Activated CD4-positive, CD25-positive, alpha-beta regulatory T cell (primary cell): Measurements from ENCODE around the gene TTLL8.
"Not testable (repeated sequence)": the region's sequence is repeated elsewhere in the genome, so short reads cannot be mapped to it uniquely, and the experiment has no call there.

Source experiments
- DNase-seq, 4 experiments: peaks; one replicate each; lab custom pipeline; 2025; lab: John Stamatoyannopoulos, UW

Gene TTLL8

DNA sequence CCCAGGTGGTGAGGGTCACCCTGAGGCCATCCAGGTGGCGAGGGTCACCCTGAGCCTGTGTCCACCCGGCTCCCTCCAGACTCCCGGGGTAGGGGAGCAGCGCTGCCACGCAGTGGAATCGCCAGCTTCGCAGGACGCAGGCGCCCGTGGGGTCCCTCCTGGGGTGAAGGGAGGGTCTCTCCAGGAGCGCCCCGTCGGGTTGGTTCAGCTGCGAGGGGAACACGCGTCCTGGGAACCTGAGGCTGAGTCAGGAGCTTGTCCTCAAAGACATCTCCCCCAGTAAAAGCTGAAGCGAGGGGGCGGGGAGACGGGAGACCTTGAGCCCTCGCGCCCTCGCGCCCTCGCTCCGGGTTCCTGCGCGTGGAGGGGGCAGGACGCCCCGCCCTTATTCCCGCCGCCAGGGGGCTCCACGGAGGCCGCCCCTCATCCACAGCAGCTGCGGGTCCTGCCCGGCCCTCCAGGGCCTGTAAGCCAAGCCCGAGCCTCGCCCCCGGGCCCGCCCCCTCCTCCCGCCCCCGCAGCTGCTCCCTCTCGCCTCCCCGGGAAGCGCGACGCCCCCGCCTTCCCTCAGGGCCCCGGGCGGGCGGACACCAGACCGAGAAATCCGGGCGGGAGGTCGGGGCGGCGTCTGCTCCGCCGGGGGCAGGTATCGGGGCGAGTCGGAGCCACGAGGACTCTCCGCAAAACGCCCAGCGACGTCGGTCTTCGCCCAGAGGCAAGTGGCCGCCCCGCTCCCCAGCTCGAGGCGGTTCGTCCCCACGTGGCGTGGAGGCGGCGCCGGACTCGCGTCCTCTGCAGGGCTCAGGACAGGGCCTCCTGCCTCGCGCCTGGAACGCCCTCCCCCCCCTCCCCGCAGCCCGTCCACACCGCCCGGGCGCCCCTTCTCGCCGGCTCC lies 74.7 kb downstream of the TTLL8 start:
- DNase-seq, result no peak

DNA sequence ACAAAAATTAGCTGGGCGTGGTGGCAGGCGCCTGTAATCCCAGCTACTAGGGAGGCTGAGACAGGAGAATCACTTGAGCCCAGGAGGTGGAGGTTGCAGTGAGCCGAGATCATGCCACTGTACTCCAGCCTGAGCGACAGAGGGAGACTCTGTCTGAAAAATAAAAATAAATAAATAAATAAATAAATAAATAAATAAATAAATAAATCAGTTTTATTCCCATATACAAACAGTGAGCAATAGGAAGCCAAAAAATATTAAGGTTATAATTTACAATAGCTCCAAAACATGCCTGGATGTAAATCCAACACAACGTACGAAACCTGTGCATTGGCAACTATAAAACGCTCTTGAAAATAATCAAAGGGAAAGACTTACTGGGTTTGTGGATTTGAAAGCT lies 76.3 kb downstream of the TTLL8 start:
- not testable (repeated sequence) for DNase-seq

DNA sequence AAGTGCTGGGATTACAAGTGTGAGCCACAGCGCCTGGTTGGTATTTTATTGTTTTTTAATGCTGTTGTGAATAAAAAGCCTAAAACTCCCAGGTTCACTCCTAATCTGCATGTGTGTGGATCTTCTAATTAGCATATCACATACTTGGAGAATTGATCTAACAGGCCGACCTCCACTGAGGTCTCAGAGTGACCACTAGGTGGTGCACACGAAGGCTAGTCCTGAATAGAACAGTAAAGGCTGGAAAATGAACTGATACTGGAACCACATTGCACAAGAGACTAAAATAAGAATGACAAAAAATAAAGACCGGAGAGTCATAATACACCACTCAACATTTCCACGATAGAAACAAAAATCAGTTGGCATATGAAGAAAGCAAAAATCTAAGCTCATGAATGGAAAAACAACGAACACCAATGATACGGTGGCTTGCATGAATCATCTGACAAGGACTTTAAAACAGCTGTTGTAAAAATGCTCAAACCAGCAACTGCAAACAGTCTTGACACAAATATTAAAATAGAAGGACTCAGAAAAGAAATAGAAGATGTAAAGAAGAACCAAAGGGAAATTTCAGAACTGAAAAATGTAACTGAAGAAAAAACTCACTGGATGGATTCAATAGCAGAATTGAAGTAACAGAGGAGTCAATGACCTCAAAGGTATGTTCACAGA lies 78.4 kb downstream of the TTLL8 start:
- no peak for DNase-seq

DNA sequence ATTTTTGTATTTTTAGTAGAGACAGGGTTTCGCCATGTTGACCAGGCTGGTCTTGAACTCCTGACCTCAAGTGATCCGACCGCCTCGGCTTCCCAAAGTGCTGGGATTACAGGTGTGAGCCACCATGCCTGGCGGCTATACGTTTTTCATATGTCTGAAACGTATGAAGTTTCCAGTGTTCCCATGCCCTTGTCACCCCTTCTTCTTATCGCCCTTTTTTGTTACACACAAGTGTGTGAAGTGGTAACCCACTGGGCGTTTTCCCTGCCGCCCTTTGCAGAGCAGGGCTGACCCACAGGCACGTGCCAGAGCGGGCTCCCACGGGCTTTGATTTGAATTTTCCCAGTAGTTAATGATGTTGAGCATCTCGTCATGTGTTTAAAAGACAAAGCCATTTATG lies 80.5 kb downstream of the TTLL8 start:
- DNase-seq, result no peak

DNA sequence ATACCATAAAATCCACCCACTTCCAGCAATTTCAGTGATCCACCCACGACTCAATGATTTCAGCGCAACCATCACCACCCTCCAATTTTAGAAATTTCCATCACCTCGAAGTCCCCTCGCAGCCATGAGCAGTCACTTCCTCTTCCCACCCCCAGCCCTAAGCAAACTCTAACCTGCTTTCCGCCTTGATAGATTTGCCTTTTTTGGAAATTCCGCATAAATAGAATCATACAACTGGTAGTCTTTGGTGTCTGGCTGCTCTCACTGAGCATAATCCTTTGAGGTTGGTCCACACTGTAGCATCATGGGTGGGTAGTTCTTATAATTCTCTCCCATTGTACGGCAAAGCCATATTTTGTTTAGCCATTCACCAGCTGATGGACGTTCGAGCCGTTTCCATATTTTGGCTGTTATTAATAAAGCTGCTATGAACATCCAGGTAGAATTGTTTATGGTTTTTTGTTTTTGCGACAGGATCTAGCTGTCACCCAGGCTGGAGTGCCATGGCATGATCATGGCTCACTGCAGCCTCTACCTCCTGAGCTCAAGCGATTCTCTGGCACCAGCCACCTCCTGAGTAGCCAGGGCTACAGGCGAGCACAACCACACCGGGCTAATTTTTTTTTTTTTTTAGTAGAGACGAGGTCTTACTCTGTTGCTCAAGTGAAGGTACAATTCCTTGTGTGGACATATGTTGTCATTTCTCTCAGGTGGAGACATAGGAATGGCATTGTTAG lies 81.5 kb downstream of the TTLL8 start:
- DNase-seq, result no peak

DNA sequence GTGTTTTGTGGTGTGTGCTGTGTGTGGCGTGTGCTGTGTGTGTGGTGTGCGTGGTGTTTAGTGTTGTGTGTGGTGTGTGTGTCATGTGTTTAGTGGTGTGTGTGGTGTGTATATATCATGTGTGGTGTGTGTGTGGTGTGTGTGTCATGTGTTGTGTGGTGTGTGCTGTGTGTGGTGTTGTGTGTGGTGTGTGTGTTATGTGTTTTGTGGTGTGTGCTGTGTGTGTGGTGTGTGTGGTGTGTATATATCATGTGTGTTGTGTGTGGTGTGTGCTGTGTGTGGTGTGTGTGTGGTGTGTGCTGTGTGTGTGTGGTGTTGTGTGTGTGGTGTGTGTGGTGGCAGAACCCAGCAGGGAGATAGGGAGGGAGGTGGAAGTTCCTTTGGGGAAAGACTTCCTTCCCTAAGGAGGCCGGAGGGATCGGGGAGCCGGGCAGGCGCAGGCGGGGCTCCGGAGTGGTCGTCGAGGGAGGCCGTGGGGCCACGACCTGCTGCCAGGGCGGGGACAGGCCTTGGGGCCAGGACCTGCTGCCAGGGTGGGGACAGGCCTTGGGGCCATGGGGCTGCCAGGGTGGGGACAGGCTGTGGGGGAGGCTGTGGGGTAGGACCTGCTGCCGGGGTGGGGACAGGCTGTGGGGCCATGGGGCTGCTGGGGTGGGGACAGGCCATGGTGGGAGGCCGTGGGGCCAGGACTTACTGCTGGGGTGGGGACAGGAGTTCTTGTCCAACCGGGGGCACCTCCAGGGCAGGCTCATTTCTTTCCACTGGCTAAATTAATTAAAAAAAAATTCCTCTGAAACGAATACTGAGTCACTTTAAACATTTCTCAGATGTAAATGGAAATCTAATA lies 82.3 kb downstream of the TTLL8 start:
- DNase-seq, result no peak

DNA sequence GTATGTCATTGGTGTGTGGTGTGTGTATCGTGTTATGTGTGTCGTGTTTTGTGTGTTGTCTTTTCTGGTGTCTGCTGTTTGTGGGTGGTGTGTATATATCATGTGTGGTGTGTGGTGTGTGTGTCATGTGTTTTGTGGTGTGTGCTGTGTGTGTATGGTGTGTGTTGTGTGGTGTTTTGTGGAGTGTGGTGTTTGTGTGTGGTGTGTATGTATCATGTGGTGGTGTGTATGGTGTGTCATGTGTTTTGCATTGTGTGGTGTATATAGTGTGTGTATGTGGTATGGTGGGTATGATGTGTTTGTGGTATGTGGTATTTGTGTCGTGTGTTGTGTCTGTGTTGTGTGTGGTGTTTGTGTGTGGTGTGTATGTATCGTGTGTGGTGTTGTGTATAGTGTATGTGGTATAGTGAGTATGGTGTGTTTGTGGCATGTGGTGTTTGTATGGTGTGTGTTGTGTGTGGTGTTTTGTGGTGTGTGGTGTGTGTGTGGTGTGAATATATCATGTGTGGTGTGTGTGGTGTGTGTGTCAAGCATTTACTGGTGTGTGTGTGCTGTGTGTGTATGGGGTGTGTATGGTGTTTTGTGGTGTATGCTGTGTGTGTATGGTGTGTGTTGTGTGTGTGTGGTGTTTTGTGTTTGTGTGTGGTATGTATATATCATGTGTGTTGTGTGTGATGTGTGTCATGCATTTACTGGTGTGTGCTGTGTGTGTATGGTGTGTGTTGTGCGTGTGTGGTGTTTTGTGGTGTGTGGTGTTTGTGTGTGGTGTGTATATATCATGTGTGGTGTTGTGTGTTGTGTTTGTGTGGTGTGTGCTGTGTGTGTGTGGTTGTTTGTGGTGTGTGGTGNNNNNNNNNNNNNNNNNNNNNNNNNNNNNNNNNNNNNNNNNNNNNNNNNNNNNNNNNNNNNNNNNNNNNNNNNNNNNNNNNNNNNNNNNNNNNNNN lies 84.8 kb downstream of the TTLL8 start:
- DNase-seq, result no peak

DNA sequence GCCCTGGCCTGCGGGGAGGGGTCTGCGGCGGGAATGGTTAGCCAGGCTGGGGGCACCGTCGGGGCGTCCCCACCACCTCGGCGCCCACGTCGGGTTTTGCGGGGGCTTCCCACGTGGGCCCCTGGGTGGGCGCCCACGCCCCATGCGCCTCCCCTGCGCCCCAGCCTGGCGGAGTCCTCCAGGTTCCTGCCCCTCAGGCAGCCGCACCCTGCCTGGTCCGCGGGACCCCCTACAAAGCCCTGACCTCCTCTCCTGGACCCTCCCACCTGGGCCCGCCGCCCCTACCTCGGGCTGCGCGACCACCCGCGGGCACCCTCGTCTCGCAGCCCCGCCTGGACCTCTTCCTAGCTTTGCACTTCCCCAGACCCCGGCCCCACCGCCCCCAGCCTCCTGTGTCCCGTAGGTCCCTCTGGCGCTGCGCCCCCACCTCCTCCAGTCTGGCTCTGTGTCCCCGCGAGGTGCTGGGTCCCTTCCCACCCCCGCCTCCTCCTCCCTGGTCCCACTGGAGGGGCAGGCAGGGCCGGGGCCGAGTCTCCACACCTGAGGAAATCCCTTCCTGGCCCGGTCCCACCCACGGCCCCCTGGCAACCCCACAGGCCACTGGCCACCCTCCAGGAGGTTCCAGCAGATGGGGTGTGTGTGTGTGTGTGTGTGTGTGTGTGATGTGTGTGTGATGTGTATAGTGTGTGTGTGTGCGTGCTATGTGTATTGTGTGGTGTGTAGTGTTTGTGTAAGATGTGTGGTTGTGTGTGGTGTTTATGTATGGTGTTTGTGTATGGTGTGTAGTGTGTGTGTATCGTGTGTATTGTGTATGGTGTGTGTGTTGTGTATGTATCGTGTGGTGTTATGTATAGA lies 85.7 kb downstream of the TTLL8 start:
- no peak for DNase-seq

DNA sequence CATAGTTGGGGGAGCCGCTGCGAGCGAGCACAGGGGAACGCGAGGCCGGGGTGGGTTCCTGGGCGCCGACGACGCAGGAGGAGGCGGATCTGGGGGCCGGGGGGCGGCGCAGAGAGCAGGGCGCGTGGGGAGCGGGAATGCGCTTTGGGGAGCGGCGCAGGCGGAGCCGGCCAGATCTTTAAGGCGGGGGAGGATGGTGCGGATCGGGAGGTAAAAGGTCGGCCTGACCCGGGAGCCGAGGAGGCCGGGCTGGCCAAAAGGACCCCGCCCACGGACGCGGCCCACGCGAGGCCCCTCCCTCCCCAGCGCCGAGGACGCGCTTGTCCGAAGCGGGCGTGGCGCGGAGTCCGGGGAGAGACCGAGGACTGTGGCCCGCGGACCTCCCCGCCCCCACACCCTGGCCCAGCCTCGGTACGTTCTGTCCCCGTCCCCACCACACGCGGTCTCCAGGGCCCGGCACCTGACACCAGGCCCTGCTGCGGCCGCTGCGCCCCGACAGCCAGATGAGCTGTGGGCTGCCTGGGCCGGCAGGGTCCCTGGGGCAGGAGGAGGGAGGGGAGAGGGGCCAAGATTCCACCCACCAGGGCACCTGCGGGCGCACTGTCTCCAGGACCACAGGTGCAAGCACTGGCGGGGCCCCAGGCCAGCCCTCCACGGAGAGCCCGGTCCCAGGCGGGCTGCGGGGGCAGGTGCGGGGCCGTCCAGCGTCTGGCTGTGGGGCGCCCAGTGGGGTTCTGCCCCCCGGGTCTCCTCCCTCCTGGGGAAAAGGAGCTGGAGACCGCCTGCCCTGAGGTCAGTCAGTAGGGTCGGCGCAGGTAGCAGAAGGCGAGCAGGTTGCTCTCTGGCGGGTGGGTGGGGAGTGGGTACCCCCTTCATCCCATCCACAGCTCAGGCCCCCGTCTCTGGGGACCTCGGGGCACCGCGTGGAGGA lies 86.6 kb downstream of the TTLL8 start:
- peak; percentile 62 to 75 (median 71) for DNase-seq

DNA sequence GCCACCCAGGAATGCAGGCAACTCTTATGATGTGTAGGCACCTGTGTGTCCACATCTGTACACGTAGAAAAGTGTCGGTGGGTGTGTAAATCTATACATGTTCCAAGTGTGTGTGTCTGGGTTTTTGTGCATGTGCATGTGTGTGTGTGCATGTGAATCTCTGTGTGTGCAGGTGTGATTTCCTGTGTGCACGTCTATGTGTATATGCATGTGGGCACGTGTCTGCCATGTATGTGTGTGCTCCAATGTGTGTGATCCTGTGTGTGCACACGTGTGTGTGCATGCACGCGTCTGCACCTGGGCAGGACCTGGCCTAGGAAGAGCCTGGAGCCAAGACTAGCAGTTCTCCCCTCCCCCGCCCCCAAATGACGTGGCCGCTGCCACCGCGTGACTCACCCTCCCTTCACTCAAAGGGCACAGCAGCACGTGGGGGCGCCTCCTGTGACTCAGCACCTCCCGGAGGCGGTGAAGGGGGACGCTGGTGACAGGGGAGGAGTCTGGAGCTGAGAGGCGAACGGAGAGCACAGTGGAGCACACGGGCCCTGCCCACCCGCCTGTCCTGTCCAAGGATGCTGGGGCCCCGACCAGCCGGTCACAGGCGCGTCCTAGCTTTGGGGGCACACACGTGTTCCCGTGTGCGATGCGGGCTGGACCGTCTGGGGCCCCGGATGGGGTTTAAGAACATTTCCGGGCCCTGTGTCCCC lies 87.4 kb downstream of the TTLL8 start:
- DNase-seq, result peak; percentile 90 to 91 (median 91)

DNA sequence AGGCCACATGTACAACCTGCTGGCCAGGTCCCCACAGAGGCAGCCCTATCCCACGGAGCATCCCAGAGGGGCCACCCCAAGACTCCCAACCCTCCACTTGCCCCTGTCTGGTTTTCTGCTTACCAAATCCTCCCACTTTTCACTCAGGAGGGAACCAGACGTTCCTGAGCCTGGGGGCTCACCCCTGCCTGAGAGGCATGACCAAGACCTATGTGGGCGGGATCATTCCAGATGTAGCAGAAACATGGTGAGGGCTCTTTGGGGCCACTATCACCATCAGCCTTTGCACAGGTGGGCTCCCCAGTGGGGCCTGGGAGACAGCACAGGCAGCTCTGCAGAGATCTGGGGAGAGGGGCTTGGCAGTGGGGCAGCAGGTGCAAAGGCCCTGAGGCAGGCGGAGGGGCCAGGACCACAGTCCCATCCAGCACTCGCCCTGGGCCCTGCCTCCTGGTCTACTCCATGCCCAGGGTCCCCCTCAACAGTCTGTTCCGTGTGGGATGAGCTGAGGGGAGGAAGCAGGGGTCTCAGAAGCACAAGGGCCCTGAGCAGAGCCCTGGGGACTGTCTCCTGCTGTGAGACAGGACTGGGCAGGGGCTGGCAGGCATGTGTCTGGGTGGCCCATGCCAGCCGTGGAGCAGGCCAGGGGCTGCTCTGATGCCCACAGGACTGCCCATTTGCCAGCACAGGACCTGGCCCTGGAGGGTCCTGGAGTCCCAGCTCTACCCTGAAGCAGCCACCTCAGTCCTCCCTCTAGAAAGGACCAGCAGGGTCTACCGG lies 88.2 kb downstream of the TTLL8 start:
- DNase-seq, result no peak

DNA sequence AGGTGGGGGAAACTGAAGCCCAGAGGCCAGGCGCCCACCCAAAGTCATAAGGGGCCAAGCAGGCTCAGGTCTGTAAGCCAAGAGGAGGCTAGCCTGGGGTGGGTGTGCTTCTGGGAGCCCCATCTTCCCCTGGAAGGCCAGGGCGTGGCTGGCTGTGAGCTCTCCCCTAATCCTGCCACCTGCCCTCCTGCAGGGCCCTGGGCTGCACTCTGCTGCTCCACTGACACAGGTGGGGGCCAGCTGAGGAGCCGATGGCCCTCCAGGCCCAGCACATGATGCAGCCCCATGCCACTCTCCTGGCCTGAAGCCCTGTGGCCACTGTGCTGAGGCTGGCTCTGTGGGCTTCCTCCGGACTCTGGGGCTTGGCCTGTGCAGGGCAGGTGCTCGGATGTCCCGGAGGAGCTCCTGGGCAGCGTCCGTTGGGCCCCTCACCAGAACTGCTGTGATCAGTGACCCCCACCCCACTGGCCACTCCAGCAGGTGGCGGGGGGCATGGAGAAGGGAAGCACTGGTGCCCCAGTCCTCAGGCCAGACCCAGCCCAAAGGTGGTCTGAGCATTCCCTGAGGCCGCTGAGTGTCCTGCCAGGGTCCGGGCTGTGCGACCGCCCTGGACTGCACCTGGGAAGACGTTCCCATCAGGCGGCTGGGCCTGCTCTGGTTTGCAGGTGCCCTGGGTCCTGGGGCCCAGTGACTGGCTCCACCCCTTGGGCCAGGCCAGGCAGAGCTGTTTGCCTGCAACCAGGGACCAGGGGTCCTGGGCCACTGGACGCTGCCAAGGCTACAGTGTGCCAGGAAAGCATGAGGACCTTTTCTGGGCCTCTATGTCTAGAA lies 89.1 kb downstream of the TTLL8 start:
- DNase-seq, result no peak
